Uterus (tissue), 2 donors: ENCODE data around the gene AKAP11.

Experiments used
- POLR2A ChIP-seq, 2 donors: fragments of 450-650 bp; IDR thresholded peaks; one replicate each; pipeline ENCODE4 v1.6.1; 2016; ENCODE audit warnings: antibody characterized with exemption in 2 of 2, mild to moderate bottlenecking in 1 of 2, moderate library complexity in 1 of 2
- TF ChIP-seq, protein P1 (sequence below), 4 experiments: fragments of 200-600 bp in 2 of 4; fragments of 450-650 bp in 2 of 4; sonication (generic) in 2 of 4; IDR thresholded peaks; one replicate each; pipeline ENCODE4 v1.5.1; 2016 to 2019; ENCODE audit warnings: antibody characterized with exemption in 4 of 4, mild to moderate bottlenecking in 2 of 4, moderate library complexity in 1 of 4

DNA sequence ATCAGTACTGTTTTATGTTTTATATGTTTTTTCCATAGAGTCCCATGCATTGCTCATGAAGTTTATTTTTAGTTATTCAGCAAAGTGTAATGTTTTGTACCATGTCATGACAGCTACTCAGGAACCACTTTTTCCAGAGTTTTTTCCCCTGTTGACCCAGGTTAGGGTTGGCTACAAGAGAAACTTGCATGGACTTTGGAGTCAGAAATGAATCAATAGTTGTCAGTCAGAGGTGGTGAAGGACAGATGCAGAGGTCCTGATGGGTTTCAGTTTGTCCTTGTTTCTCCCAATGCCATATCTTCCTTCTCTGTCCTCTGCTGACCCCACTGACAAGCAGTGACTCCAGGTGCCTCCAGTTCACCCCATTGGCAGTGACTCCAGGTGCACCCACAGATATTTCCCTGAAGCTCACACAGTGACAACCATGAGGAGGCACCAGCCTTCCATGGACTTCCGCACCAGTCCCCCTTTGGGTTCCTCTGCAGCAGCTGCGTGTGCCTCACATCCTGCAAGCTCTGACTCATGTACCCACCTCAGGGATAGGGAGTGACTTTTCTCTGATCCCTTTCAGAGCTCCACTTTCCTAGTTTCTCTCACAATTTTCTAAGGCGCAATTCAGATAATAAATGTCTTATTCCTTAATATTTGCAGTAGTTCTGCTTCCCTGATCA, 92.1 kb downstream of the AKAP11 start:
- no peak for TF ChIP-seq POLR2A (IDR thresholded peaks at IDR 0.05)
- TF ChIP-seq, protein P1, sequence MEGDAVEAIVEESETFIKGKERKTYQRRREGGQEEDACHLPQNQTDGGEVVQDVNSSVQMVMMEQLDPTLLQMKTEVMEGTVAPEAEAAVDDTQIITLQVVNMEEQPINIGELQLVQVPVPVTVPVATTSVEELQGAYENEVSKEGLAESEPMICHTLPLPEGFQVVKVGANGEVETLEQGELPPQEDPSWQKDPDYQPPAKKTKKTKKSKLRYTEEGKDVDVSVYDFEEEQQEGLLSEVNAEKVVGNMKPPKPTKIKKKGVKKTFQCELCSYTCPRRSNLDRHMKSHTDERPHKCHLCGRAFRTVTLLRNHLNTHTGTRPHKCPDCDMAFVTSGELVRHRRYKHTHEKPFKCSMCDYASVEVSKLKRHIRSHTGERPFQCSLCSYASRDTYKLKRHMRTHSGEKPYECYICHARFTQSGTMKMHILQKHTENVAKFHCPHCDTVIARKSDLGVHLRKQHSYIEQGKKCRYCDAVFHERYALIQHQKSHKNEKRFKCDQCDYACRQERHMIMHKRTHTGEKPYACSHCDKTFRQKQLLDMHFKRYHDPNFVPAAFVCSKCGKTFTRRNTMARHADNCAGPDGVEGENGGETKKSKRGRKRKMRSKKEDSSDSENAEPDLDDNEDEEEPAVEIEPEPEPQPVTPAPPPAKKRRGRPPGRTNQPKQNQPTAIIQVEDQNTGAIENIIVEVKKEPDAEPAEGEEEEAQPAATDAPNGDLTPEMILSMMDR (IDR thresholded peaks at IDR 0.05) = no peak
